DOHH2 (cell line): Measurements from ENCODE around the gene F9.

Experiments used
- H3F3A ChIP-seq: fragments of 200-600 bp; sonication (generic), shearing (Covaris generic); 2 replicates; pipeline ENCODE4 v1.6.0; 2016; ENCODE audit warnings: antibody characterized with exemption, mild to moderate bottlenecking; ENCODE audit not compliant: control insufficient read depth, insufficient read depth
- H3K27ac ChIP-seq: fragments of 200-600 bp; sonication (generic); 2 replicates; pipeline ENCODE4 v1.5.1; 2014; ENCODE audit warnings: low read depth, mild to moderate bottlenecking, low read length, moderate library complexity
- H3K27me3 ChIP-seq: fragments of 200-600 bp; sonication (generic); 2 replicates; pipeline ENCODE4 v1.6.1; 2014; ENCODE audit warnings: mild to moderate bottlenecking, low read length, mixed read lengths; ENCODE audit not compliant: control insufficient read depth
- H3K36me3 ChIP-seq: fragments of 200-600 bp; sonication (generic); 2 replicates; pipeline ENCODE4 v1.6.1; 2014; ENCODE audit warnings: mild to moderate bottlenecking, low read length, moderate library complexity, mixed read lengths; ENCODE audit not compliant: control insufficient read depth
- H3K4me1 ChIP-seq: fragments of 200-600 bp; sonication (generic); 2 replicates; pipeline ENCODE4 v1.6.1; 2014; ENCODE audit warnings: mild to moderate bottlenecking, low read length, mixed read lengths; ENCODE audit not compliant: control insufficient read depth
- H3K4me2 ChIP-seq: fragments of 200-600 bp; sonication (generic); 2 replicates; pipeline ENCODE4 v1.6.0; 2014; ENCODE audit warnings: mild to moderate bottlenecking, low read length, moderate library complexity
- H3K4me3 ChIP-seq: fragments of 200-600 bp; sonication (generic); 2 replicates; pipeline ENCODE4 v1.5.1; 2014; ENCODE audit warnings: mild to moderate bottlenecking, low read length, mixed read lengths
- H3K79me2 ChIP-seq: fragments of 200-600 bp; sonication (generic); 2 replicates; pipeline ENCODE4 v1.6.1; 2014; ENCODE audit warnings: mild to moderate bottlenecking, low read length, mixed read lengths; ENCODE audit not compliant: control insufficient read depth
- H3K9me2 ChIP-seq: fragments of 200-600 bp; sonication (generic); replicated peaks from 2 replicates; pipeline ENCODE4 v1.6.1; 2014; ENCODE audit warnings: mild to moderate bottlenecking, low read length, mixed read lengths; ENCODE audit not compliant: control insufficient read depth
- H3K9me3 ChIP-seq: fragments of 200-600 bp; sonication (generic); 2 replicates; pipeline ENCODE4 v1.6.1; 2014; ENCODE audit warnings: antibody characterized with exemption, low read length, mixed read lengths; ENCODE audit not compliant: control insufficient read depth, insufficient read depth
- H4K20me1 ChIP-seq: fragments of 200-600 bp; sonication (generic); 2 replicates; pipeline ENCODE4 v1.6.0; 2014; ENCODE audit warnings: low read depth, mild to moderate bottlenecking, antibody characterized with exemption, low read length, moderate library complexity; ENCODE audit not compliant: control insufficient read depth, insufficient read depth
- EZH2phosphoT487 ChIP-seq: fragments of 200-600 bp; sonication (generic); IDR thresholded peaks from 2 replicates; pipeline ENCODE4 v1.6.1; 2017; ENCODE audit warnings: borderline replicate concordance, mild to moderate bottlenecking, antibody characterized with exemption, low read length, moderate library complexity, mixed read lengths
- TF ChIP-seq, protein P1 (sequence below): fragments of 200-600 bp; sonication (generic); IDR thresholded peaks from one replicate; pipeline ENCODE4 v1.5.1; 2014; ENCODE audit warnings: antibody characterized with exemption, mild to moderate bottlenecking, low read depth, low read length; ENCODE audit not compliant: poor library complexity, severe bottlenecking

F9 gene

DNA sequence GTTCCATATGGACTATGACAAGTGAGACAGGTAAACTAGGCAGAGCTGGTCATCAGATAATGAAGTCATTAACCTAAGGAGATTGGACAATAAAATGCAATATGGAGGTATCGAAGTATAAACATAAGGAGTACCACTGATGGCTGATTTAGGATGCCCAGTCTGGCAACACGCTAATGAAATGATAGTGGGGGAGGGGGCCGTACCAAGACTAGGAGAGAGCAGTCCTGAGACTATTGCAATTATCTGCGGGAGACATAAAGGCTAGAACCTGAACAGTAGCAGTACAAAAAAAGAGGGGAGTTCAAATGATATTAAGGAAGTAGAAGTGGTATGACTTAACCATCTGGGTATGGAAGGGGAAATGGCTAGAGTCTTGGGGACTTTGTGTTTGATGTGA, 2.3 kb downstream of the F9 start:
- Histone ChIP-seq H3K9me3 (no peaks in the 10 kb centered on the region), H3K4me1 (no peaks in the 10 kb centered on the region), H3K27me3 (no peaks in the 10 kb centered on the region), H3F3A (no peaks in the 10 kb centered on the region), H3K4me2 (no peak overlapping the region), H3K4me3 (no peak overlapping the region), H3K9me2 (no peaks in the 10 kb centered on the region), H3K27ac (no peak overlapping the region), H3K36me3 (no peaks in the 10 kb centered on the region), H3K79me2 (no peaks in the 10 kb centered on the region), H4K20me1 (no peaks in the 10 kb centered on the region)
- TF ChIP-seq, protein P1, sequence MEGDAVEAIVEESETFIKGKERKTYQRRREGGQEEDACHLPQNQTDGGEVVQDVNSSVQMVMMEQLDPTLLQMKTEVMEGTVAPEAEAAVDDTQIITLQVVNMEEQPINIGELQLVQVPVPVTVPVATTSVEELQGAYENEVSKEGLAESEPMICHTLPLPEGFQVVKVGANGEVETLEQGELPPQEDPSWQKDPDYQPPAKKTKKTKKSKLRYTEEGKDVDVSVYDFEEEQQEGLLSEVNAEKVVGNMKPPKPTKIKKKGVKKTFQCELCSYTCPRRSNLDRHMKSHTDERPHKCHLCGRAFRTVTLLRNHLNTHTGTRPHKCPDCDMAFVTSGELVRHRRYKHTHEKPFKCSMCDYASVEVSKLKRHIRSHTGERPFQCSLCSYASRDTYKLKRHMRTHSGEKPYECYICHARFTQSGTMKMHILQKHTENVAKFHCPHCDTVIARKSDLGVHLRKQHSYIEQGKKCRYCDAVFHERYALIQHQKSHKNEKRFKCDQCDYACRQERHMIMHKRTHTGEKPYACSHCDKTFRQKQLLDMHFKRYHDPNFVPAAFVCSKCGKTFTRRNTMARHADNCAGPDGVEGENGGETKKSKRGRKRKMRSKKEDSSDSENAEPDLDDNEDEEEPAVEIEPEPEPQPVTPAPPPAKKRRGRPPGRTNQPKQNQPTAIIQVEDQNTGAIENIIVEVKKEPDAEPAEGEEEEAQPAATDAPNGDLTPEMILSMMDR: no peak
- no peak for TF ChIP-seq EZH2phosphoT487

GRCh38 chrX:139533444-139533843, 2.9 kb downstream of the F9 start:
- no peak for TF ChIP-seq EZH2phosphoT487
- TF ChIP-seq, protein P1: no peak
- Histone ChIP-seq H3K9me3 (no peaks in the 10 kb centered on the region), H3K36me3 (no peaks in the 10 kb centered on the region), H4K20me1 (no peaks in the 10 kb centered on the region), H3K27ac (no peak overlapping the region), H3K79me2 (no peaks in the 10 kb centered on the region), H3F3A (no peaks in the 10 kb centered on the region), H3K4me1 (no peaks in the 10 kb centered on the region), H3K4me2 (no peak overlapping the region), H3K9me2 (no peaks in the 10 kb centered on the region), H3K27me3 (no peaks in the 10 kb centered on the region), H3K4me3 (no peak overlapping the region)

DNA sequence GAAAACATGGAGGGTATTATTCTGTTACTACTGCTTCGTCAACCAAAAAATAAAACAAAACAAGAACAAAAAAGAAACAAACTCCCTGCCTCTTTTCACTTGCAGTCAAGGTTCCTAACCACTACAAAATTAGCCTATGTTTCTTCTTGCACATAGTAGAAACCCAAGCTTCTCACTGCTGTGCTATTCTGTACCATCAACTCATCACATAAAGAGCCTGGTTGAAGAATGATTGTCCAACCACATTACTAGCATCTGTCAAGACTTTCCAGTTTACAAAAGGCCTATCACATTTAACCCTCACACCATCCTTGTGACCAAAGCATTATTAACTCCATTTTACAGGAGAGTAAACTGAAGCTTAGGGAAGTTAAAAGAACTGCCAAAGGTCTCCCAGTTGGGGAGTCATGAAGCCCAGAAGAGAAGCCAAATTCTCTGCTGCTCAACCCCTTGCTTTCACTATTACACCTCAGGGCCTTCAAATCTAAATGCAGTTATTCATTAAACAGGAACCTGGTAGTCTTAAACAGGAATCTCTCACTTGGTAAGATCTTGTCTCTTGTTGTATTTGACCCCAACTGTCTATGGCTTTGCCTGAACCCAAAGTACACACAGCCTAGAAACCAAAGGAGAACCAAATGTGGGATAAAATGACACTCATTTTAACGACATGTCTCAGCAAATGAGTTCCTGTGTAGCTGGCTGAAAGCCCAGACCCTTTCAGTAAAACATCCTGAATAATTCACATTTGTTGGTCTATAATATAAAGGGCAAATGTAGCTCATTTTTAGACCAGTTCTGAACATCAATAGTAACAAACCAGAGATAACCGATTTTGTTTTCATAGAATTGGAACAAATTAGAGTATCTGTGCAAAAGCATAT, 8.6 kb downstream of the F9 start:
- Histone ChIP-seq H3K4me2 (no peak overlapping the region), H3K9me2 (no peaks in the 10 kb centered on the region), H3K36me3 (no peaks in the 10 kb centered on the region), H3K79me2 (no peaks in the 10 kb centered on the region), H3K4me3 (no peak overlapping the region), H3K27ac (no peak overlapping the region), H3K9me3 (no peaks in the 10 kb centered on the region), H3F3A (no peaks in the 10 kb centered on the region), H4K20me1 (no peaks in the 10 kb centered on the region), H3K4me1 (no peaks in the 10 kb centered on the region), H3K27me3 (no peaks in the 10 kb centered on the region)
- TF ChIP-seq, protein P1: no peak
- TF ChIP-seq EZH2phosphoT487: no peak
